PFSK-1 (cell line): ENCODE measurements around the gene TCP11.

Experiments used
- FOXP2 ChIP-seq: optimal IDR thresholded peaks from 2 replicates; pipeline ENCODE3; 2011; ENCODE audit warnings: borderline replicate concordance, control low read depth, inconsistent platforms; ENCODE audit not compliant: insufficient read depth; ENCODE audit errors: extremely low read length, extremely low read depth
- POLR2AphosphoS5 ChIP-seq: IDR thresholded peaks from 2 replicates; pipeline ENCODE4 v1.6.1; 2012; ENCODE audit warnings: low read depth, mild to moderate bottlenecking, control low read depth, low read length, moderate library complexity
- SIN3A ChIP-seq: IDR thresholded peaks from 2 replicates; pipeline ENCODE4 v1.6.1; 2012; ENCODE audit warnings: mild to moderate bottlenecking, low read length, moderate library complexity, borderline replicate concordance; ENCODE audit not compliant: insufficient read depth
- TAF1 ChIP-seq: IDR thresholded peaks from 2 replicates; pipeline ENCODE4 v1.6.1; 2012; ENCODE audit warnings: low read length, control low read depth, borderline replicate concordance; ENCODE audit not compliant: insufficient read depth
- TF ChIP-seq, protein P1 (sequence below), 2 experiments: IDR thresholded peaks; 2 replicates each; pipeline versions ENCODE4 v1.6.1 to v1.8.0; 2011 to 2012; ENCODE audit warnings: low read depth in 2 of 2, low read length in 2 of 2, control low read depth in 1 of 2, inconsistent platforms in 1 of 2, mild to moderate bottlenecking in 1 of 2, moderate library complexity in 1 of 2; ENCODE audit not compliant: insufficient read depth in 1 of 2

GRCh38 chr6:35069262-35069661 is 71.9 kb downstream of the TCP11 start:
- TF ChIP-seq POLR2AphosphoS5 (no peak), TAF1 (no peak), SIN3A (no peak), FOXP2 (no peak)
- TF ChIP-seq, protein P1, sequence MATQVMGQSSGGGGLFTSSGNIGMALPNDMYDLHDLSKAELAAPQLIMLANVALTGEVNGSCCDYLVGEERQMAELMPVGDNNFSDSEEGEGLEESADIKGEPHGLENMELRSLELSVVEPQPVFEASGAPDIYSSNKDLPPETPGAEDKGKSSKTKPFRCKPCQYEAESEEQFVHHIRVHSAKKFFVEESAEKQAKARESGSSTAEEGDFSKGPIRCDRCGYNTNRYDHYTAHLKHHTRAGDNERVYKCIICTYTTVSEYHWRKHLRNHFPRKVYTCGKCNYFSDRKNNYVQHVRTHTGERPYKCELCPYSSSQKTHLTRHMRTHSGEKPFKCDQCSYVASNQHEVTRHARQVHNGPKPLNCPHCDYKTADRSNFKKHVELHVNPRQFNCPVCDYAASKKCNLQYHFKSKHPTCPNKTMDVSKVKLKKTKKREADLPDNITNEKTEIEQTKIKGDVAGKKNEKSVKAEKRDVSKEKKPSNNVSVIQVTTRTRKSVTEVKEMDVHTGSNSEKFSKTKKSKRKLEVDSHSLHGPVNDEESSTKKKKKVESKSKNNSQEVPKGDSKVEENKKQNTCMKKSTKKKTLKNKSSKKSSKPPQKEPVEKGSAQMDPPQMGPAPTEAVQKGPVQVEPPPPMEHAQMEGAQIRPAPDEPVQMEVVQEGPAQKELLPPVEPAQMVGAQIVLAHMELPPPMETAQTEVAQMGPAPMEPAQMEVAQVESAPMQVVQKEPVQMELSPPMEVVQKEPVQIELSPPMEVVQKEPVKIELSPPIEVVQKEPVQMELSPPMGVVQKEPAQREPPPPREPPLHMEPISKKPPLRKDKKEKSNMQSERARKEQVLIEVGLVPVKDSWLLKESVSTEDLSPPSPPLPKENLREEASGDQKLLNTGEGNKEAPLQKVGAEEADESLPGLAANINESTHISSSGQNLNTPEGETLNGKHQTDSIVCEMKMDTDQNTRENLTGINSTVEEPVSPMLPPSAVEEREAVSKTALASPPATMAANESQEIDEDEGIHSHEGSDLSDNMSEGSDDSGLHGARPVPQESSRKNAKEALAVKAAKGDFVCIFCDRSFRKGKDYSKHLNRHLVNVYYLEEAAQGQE (IDR thresholded peaks at IDR 0.05; ENCODE audit: insufficient read depth in 1 of 2, low read depth in 2 of 2, low read length in 2 of 2): no peak
